ENCODE measurements around the gene SLC19A2.

DNA sequence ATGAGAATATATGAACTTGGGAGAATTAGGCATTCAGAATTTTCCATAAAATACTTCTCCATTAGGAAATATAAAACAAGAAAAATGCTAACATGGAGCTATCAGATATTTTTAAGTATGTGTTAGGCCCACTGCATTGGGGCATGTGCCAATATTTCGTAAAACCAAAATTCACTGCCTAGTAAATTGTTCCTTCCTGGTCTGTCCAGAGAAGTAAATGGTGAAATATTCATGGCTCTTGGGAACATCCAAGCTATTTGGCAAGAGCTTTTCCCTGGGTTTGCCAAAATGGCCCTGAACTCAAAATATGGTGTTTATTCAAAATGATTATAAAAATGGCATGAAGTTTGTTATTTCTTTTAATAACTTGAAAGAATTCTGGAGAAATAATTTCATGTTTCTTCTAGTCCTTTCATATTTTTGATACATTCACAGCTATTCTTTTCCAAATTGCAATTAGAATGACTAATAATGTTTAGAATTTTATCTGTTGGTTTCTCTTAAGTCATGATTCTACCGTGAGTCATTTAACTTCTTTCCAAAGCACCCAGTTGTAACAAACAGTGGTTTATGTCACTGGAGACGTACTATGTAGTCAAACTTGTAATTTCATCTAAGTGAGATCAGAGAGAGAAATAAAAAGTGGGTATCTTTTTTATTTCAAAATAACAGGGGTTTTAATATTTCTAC is 25.7 kb upstream of the SLC19A2 start:
- no peak for TF ChIP-seq CTCF (CRISPR knock-in tag; IDR thresholded peaks at IDR 0.05)
- TF ChIP-seq ESRRA (CRISPR knock-in tag; IDR thresholded peaks at IDR 0.05; ENCODE audit: low read depth), result no peak
- TF ChIP-seq TBP (CRISPR knock-in tag; IDR thresholded peaks at IDR 0.05), result no peak
- no peak for TF ChIP-seq NCOR1 (IDR thresholded peaks at IDR 0.05; ENCODE audit: borderline replicate concordance, low read length)
- TF ChIP-seq PRDM15 (CRISPR knock-in tag; IDR thresholded peaks at IDR 0.05), result no peak
- TF ChIP-seq ZFP37 (CRISPR knock-in tag; IDR thresholded peaks at IDR 0.05; ENCODE audit: borderline replicate concordance), result no peak

Measured in HepG2 (cell line).